CD4-positive, CD25-positive, alpha-beta regulatory T cell (primary cell): ENCODE data around the gene GRAP. TPM values are rescaled to one million over a fixed set of nuclear protein-coding genes. Genes with fewer than 3 reads are reported as not detected.
"Not testable (repeated sequence)": the region's sequence is repeated elsewhere in the genome, so short reads cannot be mapped to it uniquely, and the experiment has no call there.

Experiments used
- ATAC-seq, 2 donors: fragments of 150-1000 bp; cut with Tn5 transposase; one replicate each; pipeline ENCODE4 v1.10.0; 2021; ENCODE audit warnings: low read depth in 2 of 2, moderate number of reproducible peaks in 2 of 2, moderate library complexity in 1 of 2
- DNase-seq, 3 donors: peaks; one replicate each; pipeline versions ENCODE4 v3.0.0 to v3.0.0-alpha.2; 2012 to 2022; ENCODE audit warnings: mixed read lengths in 1 of 3
- H3K27ac ChIP-seq: one replicate; pipeline ENCODE4 v1.7.0; 2013; ENCODE audit warnings: mild to moderate bottlenecking, low read length; ENCODE audit not compliant: insufficient read depth, poor library complexity, severe bottlenecking
- H3K27me3 ChIP-seq: one replicate; pipeline ENCODE4 v1.7.0; 2013; ENCODE audit warnings: low read length; ENCODE audit not compliant: control insufficient read depth, insufficient read depth
- H3K36me3 ChIP-seq: one replicate; pipeline ENCODE4 v1.7.0; 2013; ENCODE audit warnings: mild to moderate bottlenecking, low read length, moderate library complexity; ENCODE audit not compliant: control insufficient read depth, insufficient read depth
- H3K4me1 ChIP-seq: 2 replicates; pipeline ENCODE4 v1.7.0; 2013; ENCODE audit warnings: mild to moderate bottlenecking, low read length; ENCODE audit not compliant: insufficient read depth, control insufficient read depth, poor library complexity, severe bottlenecking
- H3K4me3 ChIP-seq: one replicate; pipeline ENCODE4 v1.7.0; 2013; ENCODE audit warnings: low read depth, mild to moderate bottlenecking, low read length, moderate library complexity
- H3K9me3 ChIP-seq, 2 experiments: 1 replicate in 1 of 2; 2 replicates in 1 of 2; pipeline ENCODE4 v1.7.0; 2013; ENCODE audit warnings: low read length in 2 of 2, mild to moderate bottlenecking in 1 of 2, moderate library complexity in 1 of 2; ENCODE audit not compliant: control insufficient read depth in 2 of 2
- H3K27ac Mint-ChIP-seq, 3 donors: one replicate each; pipeline ENCODE4 v1.8.0; 2020 to 2022; ENCODE audit warnings: mild to moderate bottlenecking in 3 of 3, mixed read lengths in 3 of 3, moderate library complexity in 2 of 3
- H3K27me3 Mint-ChIP-seq: one replicate; pipeline ENCODE4 v1.8.0; 2022; ENCODE audit warnings: mild to moderate bottlenecking, mixed read lengths
- H3K36me3 Mint-ChIP-seq: one replicate; pipeline ENCODE4 v1.8.0; 2020; ENCODE audit warnings: mixed read lengths
- H3K4me1 Mint-ChIP-seq, 4 donors: one replicate each; pipeline ENCODE4 v1.8.0; 2020 to 2022; ENCODE audit warnings: mixed read lengths in 4 of 4, mild to moderate bottlenecking in 1 of 4
- H3K4me3 Mint-ChIP-seq, 4 donors: one replicate each; pipeline ENCODE4 v1.8.0; 2020 to 2022; ENCODE audit warnings: mild to moderate bottlenecking in 4 of 4, mixed read lengths in 4 of 4, moderate library complexity in 3 of 4
- H3K9me3 Mint-ChIP-seq, 7 donors: one replicate each; pipeline ENCODE4 v1.8.0; 2020 to 2022; ENCODE audit warnings: mixed read lengths in 7 of 7, mild to moderate bottlenecking in 3 of 7, moderate library complexity in 2 of 7
- polyA plus RNA-seq, 4 donors: library from polyadenylated mRNA; unstranded; fragments of 300-500 nt; fragmentation: Illumina TruSeq; gene quantifications; one replicate each; pipeline ENCODE4 v1.2.3, GENCODE V29; 2021
- total RNA-seq: library from RNA; stranded (reverse); gene quantifications from one replicate; pipeline ENCODE4 v1.2.3, GENCODE V29; 2022

The GRAP gene
- total and polyA plus RNA-seq, 5 donors from 2014 or later: 34.5 to 77.5 (median 62.1) TPM

DNA sequence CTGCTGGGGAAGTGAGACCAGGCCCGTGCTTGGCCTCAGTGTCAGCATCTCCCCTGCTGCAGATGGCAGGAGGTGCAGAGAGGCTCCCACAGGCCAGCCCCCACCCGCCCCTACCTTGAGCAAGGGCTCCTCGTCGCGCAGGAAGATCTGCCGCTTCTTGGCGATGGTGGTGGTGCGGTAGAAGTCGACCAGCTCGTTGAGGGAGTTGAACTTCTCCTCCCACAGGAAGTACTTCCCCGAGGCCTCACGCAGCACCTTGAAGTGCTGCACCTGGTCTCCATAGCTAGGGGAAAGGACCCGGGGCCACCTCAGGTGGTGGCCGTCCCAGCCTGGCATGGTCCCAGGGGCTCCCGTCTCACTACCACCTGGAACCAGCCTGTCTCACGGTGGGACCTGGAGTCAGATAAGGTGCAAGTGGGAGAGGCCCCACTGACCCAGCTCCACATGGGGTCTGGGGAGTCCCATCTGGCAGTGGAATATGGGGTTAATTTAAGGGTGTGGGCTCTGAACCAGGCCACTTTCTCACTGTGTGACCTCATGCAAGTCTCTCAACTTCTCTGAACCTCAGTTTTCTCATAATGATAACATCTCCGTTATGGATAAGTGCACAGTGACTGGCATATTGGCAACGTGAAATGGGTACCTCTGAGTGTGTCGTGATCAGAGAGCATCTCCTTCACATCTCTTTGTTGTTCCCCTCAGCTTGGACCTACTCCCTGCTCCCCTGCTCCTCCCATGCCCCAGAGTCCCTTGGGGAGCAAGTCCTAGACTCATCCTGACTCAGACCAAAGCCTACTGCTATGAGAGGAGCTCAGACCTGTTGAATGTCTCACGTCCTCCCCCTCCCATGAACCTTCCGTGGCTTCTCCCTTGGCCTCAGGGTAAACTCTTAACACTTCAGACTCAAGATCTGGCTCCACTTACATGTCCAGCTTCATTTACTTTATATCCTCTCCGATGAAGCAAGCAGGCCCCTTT is 22.4 kb downstream of the GRAP start:
- Mint-ChIP-seq H3K36me3 (peaks cover 14% of the 10 kb centered on the region), H3K4me3 (peak overlapping the region; percentile 19 to 78 (median 42)), H3K27ac (peak overlapping the region; percentile 81 to 95 (median 92)), H3K4me1 (peaks cover 4 to 21% (median 9%) of the 10 kb centered on the region in 4 donors), H3K9me3 (no peaks in the 10 kb centered on the region), H3K27me3 (no peaks in the 10 kb centered on the region)
- Histone ChIP-seq H3K9me3 (no peaks in the 10 kb centered on the region), H3K27ac (peak overlapping the region; percentile 33), H3K36me3 (peaks cover 6% of the 10 kb centered on the region), H3K4me1 (peaks cover 8% of the 10 kb centered on the region), H3K4me3 (no peak overlapping the region), H3K27me3 (no peaks in the 10 kb centered on the region)
- peak; percentile 65 to 68 for ATAC-seq
- DNase-seq: peak in 2 of 3 donors; percentile 14 to 49

DNA sequence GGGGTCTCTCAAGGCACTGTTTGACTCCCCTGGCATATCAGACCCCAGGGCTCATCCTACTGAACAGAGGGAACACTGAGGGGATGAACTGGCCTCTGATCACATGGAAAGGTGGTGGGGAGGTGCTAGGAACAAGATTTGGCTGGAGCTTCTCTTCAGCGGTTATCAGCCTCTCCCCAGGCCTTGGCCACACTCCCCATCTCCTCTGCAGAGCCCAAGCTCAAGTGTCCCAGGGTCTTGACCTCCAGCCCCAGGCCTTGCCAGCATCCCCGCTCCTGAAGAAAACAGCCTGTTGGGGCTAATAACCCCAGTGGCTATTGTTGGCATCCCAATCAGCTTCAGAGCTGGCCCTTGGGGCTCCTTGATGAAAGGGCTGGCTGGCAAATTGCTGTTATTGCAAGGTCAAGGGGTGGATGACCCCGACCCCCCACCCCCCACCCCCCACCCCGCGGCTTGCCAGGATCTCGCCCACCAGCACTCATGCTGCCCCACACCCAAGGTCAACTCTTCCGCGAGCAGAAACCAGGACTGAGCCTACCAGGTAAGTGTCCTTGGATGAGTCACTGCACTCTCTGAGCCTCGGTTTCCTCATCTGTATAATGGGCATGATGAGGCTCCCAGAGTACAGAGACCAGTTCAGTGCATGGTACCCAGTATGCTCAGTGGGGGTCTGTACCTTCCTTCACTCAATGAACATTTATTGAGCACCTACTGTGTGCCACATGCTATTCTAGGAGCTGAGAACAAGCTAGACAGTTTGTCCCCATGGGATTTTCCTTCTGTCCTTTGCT is 23.4 kb downstream of the GRAP start:
- peaks cover 14% of the 10 kb centered on the region for H3K36me3 Mint-ChIP-seq
- H3K9me3 Mint-ChIP-seq: no peaks in the 10 kb centered on the region
- H3K4me3 Mint-ChIP-seq: peak overlapping the region in 2 of 4 donors; percentile 19 to 78
- Histone ChIP-seq H3K4me1 (peaks cover 8% of the 10 kb centered on the region), H3K36me3 (peaks cover 6% of the 10 kb centered on the region), H3K27ac (peak overlapping the region; percentile 33), H3K4me3 (no peak overlapping the region), H3K9me3 (no peaks in the 10 kb centered on the region), H3K27me3 (no peaks in the 10 kb centered on the region)
- DNase-seq: no peak
- H3K4me1 Mint-ChIP-seq: peaks cover 4 to 21% (median 9%) of the 10 kb centered on the region in 4 donors
- peak overlapping the region in 2 of 3 donors; percentile 81 to 92 for H3K27ac Mint-ChIP-seq
- ATAC-seq: no peak
- H3K27me3 Mint-ChIP-seq: no peaks in the 10 kb centered on the region

DNA sequence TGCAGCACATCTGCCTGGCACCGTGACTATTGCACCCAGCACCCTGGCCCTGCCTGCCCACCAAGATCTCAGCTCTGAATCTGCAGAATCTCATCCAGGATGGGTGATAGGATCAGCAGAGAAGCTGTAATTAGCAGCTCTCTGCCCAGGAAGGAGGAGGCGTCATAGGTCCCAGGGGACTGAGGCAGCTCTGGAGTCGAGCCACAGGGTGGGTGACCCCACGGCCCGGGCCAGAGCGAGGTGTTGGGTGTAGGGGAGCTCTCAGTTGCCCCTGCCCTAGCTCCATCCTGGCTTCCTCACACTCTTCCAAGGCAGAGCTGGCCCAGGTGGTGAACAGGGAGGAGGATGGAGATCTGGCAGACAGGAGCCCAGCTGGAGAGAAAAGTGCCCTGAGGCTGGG is 24.0 kb downstream of the GRAP start:
- Mint-ChIP-seq H3K4me1 (peaks cover 4 to 21% (median 9%) of the 10 kb centered on the region in 4 donors), H3K27me3 (no peaks in the 10 kb centered on the region), H3K9me3 (no peaks in the 10 kb centered on the region), H3K27ac (peak overlapping the region in 1 of 3 donors; percentile 79), H3K36me3 (peaks cover 14% of the 10 kb centered on the region), H3K4me3 (no peak overlapping the region)
- Histone ChIP-seq H3K9me3 (no peaks in the 10 kb centered on the region), H3K36me3 (peaks cover 6% of the 10 kb centered on the region), H3K4me1 (peaks cover 8% of the 10 kb centered on the region), H3K27ac (no peak overlapping the region), H3K27me3 (no peaks in the 10 kb centered on the region), H3K4me3 (no peak overlapping the region)
- ATAC-seq (no peak), DNase-seq (no peak)

DNA sequence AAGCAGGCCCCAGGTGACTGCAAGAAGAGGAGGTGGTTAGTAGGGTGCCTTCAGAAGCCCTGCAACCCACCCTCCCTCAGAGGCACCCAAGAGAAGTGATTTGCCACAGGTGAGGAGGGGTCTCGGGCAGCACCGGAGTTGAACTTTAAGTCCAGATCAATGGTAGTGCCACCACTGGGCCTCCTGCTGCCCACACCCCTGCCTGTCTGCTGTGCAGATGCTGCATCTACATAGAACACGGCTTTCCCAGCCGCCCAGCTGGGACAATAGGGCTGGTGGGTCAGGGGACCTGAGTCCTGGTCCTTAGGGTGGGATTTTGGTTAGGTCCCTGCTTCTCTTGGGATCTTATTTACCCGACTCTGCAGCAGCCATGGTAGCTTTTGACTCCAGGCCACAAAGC is 24.6 kb downstream of the GRAP start:
- H3K36me3 Mint-ChIP-seq: peaks cover 14% of the 10 kb centered on the region
- Histone ChIP-seq H3K27ac (no peak overlapping the region), H3K9me3 (no peaks in the 10 kb centered on the region), H3K4me3 (no peak overlapping the region), H3K36me3 (peaks cover 6% of the 10 kb centered on the region), H3K4me1 (peaks cover 8% of the 10 kb centered on the region), H3K27me3 (no peaks in the 10 kb centered on the region)
- DNase-seq: no peak
- no peak overlapping the region for H3K27ac Mint-ChIP-seq
- no peaks in the 10 kb centered on the region for H3K27me3 Mint-ChIP-seq
- no peaks in the 10 kb centered on the region for H3K9me3 Mint-ChIP-seq
- no peak for ATAC-seq
- no peak overlapping the region for H3K4me3 Mint-ChIP-seq
- peaks cover 4 to 23% (median 9%) of the 10 kb centered on the region in 4 donors for H3K4me1 Mint-ChIP-seq

DNA sequence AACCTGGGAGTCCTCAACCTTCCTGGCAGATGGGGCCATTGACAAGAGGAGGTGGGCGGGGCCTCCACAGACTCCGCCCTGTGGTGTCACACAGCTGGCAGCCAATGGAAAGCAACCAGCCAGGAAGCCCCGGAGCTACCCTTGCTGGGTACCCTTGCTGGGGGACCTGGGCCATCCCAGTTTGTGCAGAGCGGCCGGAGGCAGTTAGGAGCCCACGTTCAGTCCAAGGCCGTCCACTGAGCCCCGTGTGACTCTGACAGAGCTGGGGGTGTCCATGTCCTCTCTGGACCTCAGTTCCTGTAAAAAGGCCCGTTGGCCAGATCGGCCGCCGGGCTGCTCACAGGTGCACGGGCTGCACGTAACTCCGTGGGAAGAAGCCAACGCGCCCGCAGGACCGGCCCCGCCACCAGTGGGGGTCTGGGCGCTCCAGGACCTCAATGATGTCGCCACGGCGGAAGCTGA is 25.1 kb downstream of the GRAP start:
- Histone ChIP-seq H3K9me3 (no peaks in the 10 kb centered on the region), H3K4me3 (no peak overlapping the region), H3K27ac (no peak overlapping the region), H3K4me1 (peaks cover 8% of the 10 kb centered on the region), H3K27me3 (no peaks in the 10 kb centered on the region), H3K36me3 (peaks cover 6% of the 10 kb centered on the region)
- peaks cover 4 to 27% (median 9%) of the 10 kb centered on the region in 4 donors for H3K4me1 Mint-ChIP-seq
- H3K9me3 Mint-ChIP-seq: no peaks in the 10 kb centered on the region
- peak in 2 of 3 donors; percentile 18 to 36 for DNase-seq
- H3K36me3 Mint-ChIP-seq: peaks cover 14% of the 10 kb centered on the region
- peak overlapping the region in 1 of 3 donors; percentile 26 for H3K27ac Mint-ChIP-seq
- ATAC-seq: no peak
- H3K4me3 Mint-ChIP-seq: no peak overlapping the region
- H3K27me3 Mint-ChIP-seq: no peaks in the 10 kb centered on the region

DNA sequence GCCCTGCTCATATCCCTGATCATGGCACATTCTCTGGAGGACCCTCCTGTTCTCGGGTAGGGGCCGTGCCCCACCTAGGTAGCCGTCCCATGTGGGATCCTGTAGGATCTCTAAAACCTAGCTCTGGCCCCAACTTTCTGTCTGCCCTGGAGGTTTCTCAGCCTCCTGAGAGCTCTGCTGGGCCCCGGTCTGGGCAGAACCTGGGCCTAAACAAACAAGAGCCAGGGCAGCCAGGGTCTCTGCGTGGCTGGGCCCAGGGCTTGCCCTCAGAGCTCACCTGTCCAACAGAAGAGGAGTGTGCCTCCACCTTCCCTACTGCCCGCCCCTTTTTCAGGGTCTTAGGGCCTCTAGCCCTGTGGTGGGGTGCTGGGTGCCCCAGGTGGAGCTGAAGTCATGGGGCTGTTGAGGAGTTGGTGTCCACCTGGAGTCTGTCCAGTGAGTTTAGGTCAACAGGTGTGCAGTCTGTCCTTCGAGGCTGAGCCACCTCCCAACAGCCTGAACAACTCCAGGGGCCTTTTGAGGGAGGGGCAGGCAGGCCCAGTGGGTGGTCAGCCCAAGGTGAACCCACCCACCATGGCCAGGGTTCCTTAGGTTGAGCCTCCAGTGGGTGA is 25.6 kb downstream of the GRAP start:
- peaks cover 14% of the 10 kb centered on the region for H3K36me3 Mint-ChIP-seq
- not testable (repeated sequence) for H3K4me1 ChIP-seq, H3K27ac ChIP-seq, ATAC-seq, H3K9me3 Mint-ChIP-seq, DNase-seq, H3K27me3 ChIP-seq, H3K36me3 ChIP-seq, H3K4me3 ChIP-seq, H3K9me3 ChIP-seq, H3K4me3 Mint-ChIP-seq, H3K27me3 Mint-ChIP-seq
- peak overlapping the region in 1 of 3 donors; percentile 26 for H3K27ac Mint-ChIP-seq
- peaks cover 4 to 27% (median 9%) of the 10 kb centered on the region in 4 donors for H3K4me1 Mint-ChIP-seq

DNA sequence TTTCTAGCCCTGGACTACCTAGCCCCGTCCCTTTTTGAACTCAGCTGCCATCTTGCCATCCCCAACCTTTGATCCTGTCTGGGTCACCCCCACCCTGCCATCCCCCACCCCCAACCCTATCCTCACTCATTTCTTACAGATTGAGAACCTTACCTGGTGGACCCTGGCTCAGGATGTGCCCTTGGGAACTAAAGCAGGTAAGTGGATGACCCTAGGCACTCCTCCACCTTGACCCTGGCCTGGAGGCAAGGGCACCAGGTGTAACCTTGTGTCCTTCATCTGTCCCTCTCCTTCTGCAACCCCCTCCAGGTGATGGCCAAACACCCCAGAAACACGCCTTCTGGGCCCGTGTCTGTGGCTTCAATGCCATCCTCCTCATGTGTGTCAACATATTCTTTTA is 26.7 kb downstream of the GRAP start:
- peaks cover 14% of the 10 kb centered on the region for H3K36me3 Mint-ChIP-seq
- H3K27ac Mint-ChIP-seq: peak overlapping the region in 2 of 3 donors; percentile 20 to 80
- DNase-seq (no peak), ATAC-seq (no peak)
- H3K4me3 Mint-ChIP-seq: no peak overlapping the region
- no peaks in the 10 kb centered on the region for H3K9me3 Mint-ChIP-seq
- H3K27me3 Mint-ChIP-seq: no peaks in the 10 kb centered on the region
- Histone ChIP-seq H3K4me1 (peaks cover 8% of the 10 kb centered on the region), H3K4me3 (no peak overlapping the region), H3K36me3 (peaks cover 6% of the 10 kb centered on the region), H3K27me3 (no peaks in the 10 kb centered on the region), H3K9me3 (no peaks in the 10 kb centered on the region), H3K27ac (no peak overlapping the region)
- peaks cover 4 to 30% (median 11%) of the 10 kb centered on the region in 4 donors for H3K4me1 Mint-ChIP-seq
